Effector CD8-positive, alpha-beta T cell (primary cell): Measurements from ENCODE around the gene GRM5.
"Not testable (repeated sequence)": the region's sequence is repeated elsewhere in the genome, so short reads cannot be mapped to it uniquely, and the experiment has no call there.

Experiments
- DNase-seq: peaks from one replicate; lab custom pipeline; 2025; lab: John Stamatoyannopoulos, UW

Gene GRM5

DNA sequence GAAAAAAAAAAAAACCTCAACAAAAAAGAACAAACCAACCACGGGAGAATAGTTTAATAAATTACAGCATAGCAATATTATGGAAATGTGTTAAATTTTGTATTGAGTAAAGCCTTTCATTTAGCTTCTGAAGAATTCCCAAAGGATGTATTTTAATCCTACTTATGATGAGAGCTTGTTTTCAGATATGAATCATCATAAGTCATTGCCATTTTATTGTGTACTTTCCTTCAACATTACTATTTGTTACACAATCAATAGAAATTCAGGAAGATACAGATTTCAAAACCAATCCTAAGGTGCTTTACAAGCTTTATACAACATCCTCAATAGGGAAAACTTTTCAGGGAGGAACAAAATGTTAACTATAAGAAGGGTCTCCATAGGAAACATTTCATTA lies 527.7 kb downstream of the GRM5 start:
- no peak for DNase-seq

DNA sequence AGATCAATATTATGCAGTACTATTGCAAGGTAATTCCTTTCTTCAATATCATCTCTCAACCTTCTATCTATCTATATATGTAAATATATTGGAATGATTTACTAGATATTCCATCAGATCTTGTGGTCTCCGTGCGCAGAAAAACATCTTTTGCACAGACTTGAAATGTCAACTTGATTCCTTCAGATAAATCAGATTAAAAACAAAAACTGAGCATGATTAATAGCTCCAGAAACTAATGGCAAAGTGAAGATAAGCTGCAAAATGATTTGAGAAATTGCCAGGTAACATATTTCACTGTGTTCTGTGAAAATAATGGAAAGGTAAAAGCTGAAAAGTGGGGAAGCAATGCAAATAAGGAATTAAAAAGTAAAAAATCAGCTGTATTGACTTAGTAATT lies 528.2 kb downstream of the GRM5 start:
- DNase-seq = no peak

DNA sequence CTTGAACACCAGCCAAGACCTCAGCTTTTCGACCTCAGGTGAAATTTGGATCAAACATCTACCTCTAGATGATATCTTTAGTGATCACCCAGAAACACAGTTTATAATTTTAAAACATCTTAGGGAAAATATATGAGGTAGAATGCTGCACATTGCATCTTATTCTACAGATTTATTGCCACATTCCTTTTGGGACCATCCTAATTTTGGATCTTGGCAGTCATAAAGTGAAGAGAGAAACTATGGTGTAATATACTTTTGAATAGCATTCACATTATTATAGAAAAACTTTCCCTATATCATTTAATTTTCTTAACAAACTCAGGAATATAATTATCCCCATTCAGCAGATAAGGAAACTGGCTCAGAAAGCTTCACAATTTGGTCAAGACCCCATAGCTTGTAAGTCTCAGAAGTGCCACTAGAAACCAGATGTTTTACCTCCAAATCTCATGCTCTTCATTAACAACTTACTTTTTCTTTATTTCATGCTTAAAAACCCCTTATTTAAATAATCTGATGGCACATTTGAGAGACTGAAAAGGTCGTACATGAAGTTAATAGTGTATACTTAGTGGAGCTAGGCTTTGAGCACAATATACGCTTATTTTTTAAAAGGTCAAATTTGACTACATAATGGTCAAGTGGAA lies 529.0 kb downstream of the GRM5 start:
- no peak for DNase-seq

DNA sequence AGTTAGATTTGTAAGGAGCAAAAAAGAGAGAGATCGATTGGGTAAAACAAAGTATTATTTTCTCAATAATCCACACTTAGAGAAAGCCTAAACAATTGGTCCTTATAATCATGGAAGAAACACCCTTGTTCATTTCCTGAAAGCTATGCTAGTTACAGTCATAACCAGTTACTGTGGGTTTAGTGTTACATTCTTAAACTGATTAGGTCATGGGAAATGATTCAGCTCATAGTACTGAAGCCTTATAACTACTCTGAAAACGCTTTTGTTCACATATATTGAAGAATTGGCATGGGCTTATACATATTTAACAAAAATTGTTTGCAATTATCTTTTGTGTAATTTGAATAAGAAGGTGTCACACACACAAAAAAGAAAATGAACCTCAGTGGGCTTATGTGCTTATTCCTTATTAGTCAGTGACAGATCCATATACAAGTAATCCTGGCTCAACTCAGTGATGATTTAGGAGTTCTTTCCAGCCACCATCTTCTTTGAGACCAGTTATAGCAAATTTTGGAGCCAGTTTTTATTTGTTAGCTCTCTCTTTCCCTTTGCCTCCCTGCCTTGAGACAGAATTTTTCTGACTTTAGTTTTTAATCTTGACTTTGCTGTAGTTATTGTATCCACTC lies 529.8 kb downstream of the GRM5 start:
- no peak for DNase-seq

DNA sequence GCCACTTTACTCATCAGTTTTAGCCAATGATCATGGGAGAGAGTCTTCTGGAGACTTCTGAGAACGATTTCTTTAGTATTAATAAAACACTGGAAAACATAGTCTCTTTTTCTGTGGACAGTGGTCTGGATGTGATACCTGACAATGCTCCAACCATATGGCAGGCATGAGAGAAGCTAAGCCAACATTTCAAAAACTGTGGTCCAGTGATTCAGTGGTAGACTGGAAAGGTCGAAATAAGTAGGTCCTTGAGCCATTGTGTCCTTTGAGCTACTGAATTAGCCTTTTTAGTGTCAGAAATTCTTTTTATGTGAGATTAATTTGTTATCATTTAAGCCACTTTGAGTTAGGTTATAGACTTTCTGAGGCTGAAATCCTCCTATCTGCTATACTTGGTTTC lies 530.5 kb downstream of the GRM5 start:
- DNase-seq = no peak

DNA sequence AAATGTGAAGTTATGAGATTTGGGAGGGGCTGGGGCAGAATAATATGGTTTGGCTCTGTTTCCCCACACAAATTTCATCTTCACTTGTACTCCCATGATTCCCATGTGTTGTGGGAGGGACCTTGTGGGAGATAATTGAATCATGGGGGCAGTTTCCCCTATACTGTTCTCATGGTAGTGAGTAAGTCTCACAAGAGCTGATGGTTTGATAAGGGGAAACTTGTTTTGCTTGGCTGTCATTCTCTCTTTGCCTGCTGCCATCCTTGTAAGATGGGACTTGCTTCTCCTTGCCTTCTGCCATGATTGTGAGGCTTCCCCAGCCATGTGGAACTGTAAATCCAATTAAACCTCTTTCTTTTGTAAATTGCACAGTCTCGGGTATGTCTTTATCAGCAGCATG lies 531.1 kb downstream of the GRM5 start:
- DNase-seq = not testable (repeated sequence)

DNA sequence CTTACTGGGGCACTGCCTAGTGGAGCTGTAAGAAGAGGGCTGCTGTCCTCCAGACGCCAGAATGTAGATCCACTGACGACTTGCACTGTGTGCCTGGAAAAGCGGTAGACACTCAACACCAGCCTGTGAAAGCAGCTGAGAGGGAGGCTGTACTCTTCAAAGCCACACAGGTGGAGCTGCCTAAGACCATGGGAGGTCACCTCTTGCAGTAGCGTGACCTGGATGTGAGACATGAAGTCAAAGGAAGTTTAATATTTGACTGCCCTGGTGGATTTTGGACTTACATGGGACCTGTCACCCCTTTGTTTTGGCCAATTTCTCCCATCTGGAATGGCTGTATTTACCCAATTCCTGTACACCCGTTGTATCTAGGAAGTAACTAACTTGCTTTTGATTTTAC lies 531.6 kb downstream of the GRM5 start:
- no peak for DNase-seq

DNA sequence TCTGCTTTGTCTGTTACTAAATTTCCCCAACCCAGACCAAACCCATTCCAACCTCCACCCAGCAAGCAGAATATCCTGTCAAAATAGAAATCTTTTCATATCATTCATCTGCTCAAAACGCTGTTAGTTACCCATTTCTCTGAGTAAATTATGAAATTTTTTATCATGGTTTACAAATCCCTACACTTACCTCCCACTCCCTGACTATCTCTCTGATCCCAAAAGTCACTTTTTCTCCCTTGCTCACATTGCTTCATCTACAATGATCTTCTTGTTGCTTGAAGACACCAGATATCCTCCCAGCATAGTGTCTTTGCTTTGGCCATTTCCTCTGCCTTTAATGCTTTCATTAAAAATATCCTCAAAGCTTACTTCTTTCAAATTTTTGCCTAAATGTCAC lies 532.8 kb downstream of the GRM5 start:
- DNase-seq = no peak

DNA sequence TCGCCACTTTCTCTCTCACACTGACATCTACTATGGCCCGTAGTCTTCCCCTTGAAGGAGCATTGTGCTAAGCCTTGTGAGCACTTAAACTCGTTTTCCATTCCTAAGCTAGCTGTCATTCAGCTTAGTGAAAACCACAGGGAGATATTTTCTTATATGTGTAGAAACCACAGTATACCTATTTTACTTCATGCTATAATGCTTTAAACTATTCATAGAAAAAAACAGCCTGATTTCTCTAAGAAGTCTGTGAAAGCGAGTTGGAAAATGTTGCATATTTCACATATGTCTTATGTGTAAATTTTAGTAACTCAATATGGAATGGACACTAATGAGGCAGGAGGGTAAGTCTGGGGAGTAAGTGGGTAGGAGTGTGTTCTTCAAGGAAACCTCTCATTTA lies 534.0 kb downstream of the GRM5 start:
- no peak for DNase-seq

DNA sequence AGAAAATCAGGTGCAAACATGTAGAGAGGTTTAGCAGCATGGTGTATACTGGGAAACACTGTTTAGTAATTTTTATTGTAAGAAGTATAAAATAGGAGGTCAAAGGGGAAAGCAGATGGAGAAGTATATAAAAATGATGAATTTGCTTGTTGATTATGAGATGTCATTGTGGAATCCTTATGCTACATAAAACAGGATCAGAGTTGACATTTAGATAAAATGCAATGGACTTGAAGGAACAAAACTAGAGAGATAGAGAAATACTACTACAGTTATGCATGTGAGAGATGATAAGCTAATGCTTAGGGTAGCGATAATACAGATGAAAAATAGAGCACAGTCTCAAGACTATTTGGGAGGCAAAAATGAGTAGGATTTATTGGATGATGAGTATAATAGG lies 536.4 kb downstream of the GRM5 start:
- no peak for DNase-seq

DNA sequence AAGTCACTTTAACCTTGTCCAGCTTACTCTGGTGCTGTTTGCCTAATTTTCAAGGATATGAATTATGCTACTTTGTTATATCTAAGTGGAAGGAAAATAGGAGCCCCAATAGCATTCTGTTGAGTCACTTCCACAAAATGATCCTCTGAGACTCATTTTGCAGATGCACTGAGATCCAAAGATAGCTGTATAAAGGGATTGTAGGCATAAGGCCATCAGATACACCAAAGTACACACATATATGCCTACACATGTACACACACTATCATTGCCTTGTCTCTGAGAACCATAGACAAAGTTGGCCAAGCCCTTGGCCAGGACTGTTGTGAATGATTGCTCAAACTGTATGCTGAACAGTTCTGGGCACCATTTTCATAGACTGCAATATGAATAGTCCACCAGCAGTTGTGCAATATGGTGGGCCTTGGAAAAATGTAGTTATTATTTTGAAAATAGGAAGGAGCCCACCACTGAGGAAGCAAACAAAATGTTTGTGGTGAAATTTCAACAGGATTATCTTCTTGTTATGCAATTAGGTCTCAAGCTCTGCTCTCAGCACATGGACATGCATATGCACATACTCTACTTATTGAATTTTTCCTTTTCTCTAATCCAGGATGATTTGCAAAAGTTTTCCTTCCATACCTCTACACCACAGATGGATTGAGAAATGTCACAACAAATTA lies 542.3 kb downstream of the GRM5 start:
- DNase-seq = no peak

DNA sequence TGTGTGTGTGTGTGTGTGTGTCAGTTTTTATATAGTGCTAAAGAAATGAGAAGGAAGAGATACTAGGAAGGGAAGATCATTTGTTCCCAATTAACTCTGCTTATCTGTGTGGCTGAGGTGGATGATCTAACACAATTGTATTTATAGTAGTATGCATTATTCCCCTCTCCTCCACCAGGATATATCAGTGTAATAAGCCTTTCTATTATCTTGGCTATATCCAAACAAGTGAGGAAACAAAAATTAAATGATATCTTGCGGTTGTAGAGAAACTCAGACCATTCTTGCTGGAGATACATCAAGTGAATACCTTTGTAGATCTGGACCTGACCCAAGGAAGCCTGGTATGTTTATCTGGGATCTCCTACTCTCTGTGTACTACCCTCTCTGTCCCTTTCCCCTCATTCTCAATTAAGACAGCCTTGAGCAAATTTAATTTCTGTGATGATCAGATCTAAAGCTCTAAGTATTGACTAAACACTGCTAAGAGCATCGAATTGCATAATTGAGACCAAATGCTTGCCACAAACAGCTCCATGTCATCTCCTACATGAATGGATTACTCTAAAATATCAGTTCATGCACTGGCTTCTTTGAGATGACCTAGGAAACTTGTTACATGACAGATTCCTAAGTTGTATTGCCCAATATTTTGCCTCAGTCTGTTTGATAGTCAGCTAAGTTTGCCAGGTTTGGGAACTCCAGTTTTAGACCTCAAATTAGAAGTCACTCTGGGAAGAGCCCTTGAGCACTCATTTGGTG lies 543.0 kb downstream of the GRM5 start:
- DNase-seq = no peak

DNA sequence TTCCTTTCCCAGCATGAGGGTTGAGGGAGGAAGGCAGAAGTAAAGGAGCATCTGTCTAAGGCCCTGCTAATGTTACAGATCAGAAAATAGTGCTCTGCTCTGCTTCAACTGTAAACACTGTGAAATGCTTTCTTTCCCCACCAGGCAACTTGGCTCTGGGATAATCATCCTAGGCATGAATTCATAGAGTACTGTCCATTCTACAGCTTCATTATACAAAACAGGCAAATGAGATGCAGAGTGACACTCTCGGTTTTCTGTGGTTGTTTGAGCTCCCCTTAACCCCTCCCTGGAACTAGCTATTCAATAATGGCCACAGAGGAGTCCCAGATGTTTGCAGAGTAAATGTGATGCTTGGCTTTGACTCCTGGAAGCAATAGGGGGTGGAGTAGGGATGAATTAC lies 544.0 kb downstream of the GRM5 start:
- no peak for DNase-seq

DNA sequence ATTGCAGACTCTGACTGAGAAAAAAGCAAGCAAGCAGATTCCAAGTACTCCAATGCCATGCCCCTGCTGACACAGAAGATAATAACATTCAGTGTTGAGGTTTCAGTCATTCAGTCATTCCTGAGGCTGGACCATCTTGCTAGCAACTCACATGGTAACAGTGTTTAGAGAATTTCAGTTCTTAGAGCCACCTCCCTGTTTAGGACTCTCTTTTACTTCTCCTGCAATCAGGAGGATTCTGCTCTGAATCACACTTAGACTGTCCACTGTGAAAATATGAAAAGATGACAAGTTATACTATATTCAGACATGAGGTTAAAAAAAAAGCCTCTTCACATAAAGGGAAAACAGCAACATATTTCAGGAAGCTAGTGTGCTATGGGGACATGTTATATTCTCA lies 544.4 kb downstream of the GRM5 start:
- DNase-seq = no peak

DNA sequence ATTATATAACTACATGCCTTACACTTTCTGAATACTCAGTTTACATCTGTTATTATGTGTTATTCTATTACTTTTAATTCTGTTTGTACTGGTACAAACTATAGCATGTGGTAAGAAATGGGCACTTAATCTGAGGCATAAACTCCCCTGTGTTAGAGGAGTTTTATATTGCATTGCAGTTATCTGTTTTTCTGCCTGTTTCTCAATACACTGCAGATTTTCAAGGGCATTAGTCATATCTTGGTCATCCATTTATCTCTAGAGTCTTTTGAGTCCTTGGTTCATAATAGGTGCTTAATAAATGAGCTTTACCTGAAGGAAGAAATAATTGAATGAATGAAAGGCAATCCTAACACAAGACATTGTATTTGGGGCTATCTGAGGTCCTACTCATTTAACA lies 545.4 kb downstream of the GRM5 start:
- DNase-seq = no peak

DNA sequence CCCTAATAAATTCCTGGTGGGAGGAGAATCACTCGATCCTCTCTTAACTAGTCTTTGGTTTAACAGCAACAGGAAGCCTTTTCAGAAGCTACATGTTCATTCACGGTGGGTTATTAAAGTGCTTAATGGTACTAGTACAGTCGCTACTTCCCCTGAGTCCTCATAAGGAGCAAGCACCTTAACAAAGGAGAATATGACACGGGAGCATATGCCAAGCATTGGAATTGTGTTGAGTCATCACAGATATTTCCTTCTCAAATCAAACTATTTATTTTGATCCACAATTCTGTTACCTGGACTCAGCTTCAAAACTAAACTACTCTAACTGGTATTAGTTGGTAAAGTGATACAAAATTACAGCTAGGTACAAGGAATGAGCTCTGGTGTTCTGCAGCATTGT lies 550.8 kb downstream of the GRM5 start:
- DNase-seq = no peak

DNA sequence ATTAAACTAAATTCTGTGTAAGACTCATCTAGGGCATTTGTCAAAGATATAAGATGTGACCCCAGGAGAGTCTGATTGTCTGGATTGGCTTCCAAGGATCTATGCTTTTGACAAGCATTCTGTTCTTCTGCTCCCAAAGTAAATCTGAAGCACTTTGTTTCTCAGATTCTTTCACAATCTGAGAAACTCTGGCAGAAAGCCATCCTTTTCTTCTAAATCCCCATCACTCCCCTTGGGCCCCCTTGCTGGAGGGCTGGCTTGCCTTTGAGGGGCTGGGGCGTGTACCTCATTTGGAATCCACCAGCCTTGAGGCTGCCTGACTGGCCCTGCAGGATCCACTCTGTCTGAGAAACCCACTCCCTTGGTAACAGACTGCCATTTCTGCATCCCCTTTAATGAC lies 554.8 kb downstream of the GRM5 start:
- DNase-seq = no peak

DNA sequence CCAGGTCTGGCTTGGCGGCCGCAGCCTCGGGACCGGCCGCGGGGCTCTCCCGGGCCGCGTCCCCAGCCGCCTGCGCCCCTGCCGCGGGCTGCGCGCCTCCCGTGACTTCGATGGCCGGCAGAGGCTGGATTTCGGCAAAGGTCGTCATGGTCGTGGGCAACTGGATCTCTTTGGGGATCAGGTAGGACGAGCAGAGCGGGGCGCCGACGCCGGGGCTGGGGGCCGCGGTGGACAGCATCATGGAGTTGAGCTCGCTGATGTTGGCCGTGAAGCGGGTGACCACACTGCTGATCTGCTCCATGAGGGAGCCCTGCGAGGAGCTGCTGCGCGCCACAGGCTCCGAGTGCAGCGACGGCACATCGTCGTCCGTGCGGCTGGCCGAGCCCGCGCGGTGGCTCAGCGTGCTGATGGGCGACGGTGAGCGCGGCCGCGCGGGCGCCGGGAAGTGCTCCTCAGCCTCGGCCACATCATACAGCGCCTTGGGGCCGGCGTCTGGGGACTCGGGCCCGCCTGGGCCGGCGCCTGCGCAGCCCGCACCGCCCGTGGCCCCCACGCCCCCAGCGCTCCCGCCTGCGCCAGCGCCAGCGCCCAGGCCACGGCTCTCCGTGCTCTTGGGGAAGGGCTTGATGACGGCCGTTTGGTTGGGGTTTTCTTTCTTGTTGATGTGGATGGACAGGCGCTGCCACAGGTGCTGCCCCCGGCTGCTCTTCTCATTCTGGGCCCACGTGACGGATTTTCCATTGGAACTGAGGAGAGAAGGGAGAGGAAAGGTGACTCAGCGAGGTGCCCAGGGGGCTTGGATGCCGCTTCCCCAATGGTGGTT lies 556.8 kb downstream of the GRM5 start:
- DNase-seq = no peak

DNA sequence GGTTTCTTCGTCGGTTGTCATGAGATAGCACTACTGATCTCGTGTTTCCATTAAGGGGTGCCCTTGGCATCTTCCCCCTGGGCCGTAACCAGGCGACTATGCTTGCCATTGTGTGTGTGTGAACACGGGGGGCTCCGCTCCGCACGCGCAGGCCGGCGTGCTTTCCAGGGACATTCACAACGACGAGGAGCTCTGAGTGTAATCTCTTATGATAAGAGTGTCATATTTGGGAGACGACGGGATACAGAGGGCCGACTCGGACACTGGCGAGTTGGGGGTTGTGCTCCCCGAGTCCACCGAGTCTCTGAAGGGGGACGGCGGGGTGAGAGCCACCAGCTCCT lies 557.4 kb downstream of the GRM5 start:
- DNase-seq = no peak

DNA sequence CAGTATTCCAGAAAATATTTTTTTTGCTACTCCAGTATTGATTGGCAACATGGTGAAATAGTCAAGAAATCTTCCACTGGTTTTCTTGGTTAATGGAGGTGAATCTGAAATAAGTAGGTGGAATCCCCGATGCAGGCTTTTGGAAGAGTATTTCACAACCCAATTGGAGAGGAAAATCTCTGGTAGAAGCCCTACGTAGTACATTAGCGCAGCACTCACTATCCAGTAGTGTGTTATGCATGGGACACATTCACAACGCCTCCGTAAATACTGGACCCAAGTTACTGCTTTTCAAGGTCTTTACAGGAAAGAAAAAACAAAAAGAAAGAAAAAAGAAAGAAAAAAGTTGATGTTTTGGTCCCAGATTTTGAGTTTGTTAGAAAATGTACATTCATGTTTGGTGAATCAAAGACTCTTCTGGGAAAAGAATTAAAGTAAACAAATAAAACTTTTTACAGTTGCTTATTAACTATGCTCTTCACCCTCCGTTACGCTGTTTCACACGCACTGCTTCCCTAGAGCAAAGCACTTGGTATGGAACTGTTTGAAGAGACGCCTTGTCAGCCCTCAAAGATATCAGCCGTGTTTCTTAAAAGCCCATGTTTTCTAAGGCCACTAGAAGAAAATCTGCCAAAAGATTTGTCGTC lies 557.9 kb downstream of the GRM5 start:
- no peak for DNase-seq

DNA sequence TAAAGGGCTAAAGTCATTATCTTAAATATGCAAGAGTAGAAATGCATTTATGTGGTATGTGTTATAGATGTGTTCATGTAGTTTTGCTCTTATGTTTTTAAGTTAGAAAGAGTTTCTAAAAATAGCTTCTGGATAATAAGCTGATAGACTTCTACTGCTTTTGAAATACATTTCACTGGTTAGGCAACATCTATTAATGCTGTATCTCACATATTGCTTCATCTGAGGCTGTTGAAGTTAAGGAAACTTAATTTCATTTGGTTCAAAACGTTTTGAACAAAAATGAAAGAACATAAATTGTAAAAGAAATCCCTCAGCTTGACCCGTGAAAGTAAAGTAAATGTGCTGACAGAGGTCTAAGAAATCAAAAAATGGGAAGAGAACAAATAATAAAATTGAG lies 564.2 kb downstream of the GRM5 start:
- no peak for DNase-seq

DNA sequence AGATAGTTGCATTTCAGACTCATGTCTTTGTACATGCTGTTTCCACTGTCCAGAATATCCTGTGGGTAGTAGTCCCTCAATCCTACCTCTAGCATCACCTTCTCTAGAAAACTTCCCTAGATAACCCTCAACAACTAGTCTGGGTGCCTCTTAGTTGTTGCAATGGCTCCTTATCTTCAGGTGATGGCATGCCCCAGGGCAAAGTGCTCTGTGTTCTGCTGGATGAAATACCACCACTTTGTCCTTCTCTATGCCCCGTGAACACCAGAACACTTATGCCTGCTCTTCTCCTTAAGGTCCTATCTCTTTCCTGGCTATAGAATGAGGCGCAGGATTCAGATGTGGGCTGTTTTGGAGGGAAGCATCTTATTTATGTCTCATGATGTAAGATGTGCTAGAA lies 569.9 kb downstream of the GRM5 start:
- no peak for DNase-seq
